Cerebellar cortex (tissue), 1 donor: Measurements from ENCODE around the gene LHFPL3.
"Not testable (repeated sequence)": the region's sequence is repeated elsewhere in the genome, so short reads cannot be mapped to it uniquely, and the experiment has no call there.

Experiments
- DNase-seq: peaks from one replicate; pipeline ENCODE4 v3.0.0-alpha.2; 2015; ENCODE audit warnings: low spot score

Gene LHFPL3

DNA sequence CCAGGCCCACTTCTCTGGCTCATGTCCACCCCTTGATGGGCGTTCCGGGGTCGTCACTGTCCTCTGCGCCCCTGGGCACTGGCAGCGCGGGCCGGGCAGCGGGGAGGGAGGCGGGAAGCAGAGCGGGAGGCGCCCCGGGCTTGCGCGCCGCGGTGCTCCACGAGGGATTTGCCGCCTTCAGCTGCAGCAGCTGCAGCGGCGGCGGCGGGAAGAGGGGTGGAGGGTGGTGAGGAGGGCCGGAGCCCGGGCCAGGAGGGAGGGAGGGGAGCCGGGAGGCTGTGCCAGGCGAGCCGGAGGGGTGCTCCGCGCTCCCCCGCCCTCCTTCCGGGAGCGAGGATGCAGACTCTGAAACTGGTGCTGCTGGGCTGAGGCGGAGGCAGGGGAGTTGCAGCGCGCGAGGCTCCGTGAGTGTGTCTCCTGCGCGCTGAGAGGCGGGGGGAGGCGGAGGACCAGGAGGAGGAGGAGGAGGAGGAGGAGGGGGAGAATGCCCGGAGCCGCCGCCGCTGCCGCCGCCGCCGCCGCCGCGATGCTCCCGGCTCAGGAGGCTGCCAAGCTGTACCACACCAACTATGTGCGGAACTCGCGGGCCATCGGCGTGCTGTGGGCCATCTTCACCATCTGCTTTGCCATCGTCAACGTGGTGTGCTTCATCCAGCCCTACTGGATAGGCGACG is at the start of gene LHFPL3:
Gene LHFPL3, plus strand, starts transcription at position 308 of the 674 bp plus-strand sequence.
- no peak for DNase-seq

DNA sequence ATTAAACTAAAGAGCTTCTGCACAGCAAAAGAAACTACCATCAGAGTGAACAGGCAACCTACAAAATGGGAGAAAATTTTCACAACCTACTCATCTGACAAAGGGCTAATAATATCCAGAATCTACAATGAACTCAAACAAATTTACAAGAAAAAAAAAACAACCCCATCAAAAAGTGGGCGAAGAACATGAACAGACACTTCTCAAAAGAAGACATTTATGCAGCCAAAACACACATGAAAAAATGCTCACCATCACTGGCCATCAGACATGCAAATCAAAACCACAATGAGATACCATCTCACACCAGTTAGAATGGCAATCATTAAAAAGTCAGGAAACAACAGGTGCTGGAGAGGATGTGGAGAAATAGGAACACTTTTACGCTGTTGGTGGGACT is 46.7 kb upstream of the LHFPL3 start:
- not testable (repeated sequence) for DNase-seq

DNA sequence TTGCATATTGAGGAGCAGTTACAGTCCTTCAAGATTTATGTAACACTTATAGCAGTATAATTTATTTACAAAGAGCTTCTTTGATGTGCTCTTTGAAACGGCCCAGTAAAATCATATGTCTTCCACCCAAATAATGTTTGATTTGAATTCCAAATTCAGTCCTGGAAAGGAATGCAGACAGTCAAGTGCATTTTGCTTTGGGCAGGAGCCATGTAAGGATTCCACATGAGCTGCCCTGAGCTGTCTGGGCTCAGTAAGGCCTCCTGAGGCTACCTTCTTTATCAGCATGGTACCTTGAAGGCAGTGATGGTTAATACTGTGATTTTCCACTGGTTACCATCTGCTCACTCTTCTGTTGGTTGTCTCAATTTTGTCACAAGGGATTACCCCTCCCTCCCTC is 41.6 kb upstream of the LHFPL3 start:
- no peak for DNase-seq

DNA sequence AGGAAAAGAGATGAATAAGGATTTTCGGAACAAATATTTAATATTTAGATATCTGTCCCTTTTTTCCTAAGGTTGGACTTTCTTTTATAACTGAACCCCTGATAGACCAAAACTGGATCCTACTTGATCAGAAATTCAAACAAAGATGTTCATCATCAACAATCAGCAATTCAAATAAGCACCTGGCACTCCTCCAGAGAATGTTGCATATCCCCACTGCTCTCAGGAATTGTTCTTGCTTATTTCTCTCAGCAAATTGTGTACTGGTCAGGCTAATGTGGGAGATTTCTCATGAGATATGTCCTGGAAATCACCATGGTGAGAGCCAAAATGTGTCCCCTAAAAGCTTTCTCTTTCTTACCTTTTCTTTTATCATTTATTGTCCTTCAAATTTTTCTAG is 40.3 kb upstream of the LHFPL3 start:
- no peak for DNase-seq

DNA sequence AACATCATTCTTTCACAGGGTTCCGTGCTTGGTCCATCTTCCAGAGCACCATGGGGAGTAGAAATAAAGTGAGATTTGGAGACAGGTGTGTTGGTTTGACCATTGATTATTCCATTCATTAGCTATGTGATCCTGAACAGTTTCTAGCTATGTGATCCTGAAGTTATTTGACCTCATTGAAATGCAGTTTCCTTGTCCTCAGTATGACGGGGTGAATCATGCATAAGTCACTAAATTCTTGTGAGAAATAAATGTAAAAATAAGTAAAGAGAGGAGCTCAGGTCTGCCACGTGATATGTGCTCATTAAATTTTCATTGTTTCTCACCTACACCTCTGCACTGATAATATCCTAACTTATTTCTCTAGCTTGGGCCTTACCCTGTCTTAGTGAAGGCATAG is 34.1 kb upstream of the LHFPL3 start:
- no peak for DNase-seq

DNA sequence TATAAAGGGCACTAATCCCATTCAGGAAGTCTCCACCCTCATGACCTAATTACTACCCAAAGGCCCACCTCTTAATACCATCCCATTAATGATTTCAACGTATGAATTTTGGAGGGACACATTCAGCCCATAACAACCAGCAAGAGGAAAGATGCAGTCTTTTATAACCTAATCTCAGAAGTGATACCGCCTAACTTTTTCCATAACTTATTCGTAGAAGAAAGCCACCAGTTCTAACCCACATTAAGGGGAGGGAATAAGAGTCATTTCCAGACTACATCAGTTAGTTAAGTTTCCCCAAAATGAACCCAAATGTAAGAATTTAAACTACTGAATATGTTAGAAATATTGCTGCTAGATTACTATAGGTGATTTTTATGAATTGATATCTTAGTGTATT is 32.1 kb upstream of the LHFPL3 start:
- DNase-seq, result no peak

DNA sequence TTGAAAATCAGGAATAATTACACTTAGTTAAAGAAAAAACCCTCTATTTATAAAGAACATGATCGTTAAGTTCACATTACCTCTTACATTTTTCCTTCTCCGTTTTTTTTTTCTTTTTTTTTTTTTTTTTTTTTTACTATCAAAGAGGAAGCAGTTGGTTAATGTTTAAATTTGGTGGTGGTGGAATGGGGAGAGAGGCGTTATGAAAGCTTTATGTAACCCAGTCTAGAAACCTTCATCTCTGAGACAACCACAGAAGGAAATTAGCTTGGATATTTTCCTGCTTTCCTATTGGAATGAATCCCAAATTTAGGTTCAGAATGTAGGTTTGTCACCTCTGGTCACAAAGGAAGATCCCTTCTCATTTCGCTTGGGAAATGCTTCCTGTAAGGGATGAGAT is 31.5 kb upstream of the LHFPL3 start:
- no peak for DNase-seq

DNA sequence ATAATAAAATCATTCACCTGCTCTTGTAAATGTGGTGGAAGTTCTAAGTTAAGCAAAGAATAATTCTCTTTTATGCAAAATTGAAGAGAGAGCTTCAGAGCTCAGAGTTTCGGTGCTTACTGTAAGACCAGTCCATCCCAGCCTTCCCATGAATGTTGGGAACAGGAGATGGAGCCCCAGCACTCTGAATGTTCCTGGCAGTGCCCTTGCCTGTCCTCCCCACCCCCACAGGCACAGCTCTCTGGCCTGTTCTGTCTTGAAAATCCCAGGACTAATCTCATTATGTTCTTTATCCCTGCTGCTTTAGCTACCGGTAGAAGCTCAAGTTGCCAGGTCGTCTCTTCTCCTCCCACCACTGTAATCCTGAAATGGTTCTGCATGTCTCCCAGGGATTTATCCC is 29.1 kb upstream of the LHFPL3 start:
- DNase-seq, result no peak

DNA sequence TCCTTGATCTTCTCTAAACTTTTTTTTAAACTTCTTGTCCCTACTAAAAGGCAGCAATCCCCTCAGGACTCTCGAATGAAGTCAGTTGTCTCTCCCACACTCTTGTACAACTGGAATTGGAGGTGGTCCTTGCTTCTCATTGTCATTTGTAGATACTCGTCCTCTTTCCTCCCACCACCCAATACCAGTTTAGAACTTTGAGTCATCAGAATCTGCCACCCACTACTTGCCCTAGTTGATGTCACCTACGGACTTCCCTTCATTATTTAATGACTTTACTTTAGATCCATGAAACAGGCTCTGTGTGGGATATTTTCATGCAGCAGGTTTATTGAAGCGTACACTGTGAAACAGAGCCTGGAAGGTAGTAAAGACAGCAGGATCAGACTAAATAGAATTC is 28.6 kb upstream of the LHFPL3 start:
- no peak for DNase-seq

DNA sequence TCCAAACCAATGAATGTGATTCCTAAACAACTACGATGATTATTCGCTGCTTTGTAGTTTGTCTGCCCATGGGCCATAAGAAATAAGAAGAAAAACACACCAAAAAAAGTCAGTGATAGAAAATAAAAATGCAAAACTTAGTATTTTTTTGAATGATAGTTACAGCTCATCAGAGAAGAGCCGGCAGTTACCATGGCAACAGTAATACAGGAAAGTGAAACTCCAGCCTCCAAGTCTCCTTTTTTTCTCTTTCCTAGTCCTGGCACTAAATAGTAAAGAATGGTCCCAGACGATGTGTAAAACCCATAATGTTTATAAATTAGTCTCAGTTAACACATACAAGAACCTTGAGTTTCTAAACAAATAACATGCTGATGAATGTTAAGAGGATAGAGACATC is 21.6 kb upstream of the LHFPL3 start:
- no peak for DNase-seq

DNA sequence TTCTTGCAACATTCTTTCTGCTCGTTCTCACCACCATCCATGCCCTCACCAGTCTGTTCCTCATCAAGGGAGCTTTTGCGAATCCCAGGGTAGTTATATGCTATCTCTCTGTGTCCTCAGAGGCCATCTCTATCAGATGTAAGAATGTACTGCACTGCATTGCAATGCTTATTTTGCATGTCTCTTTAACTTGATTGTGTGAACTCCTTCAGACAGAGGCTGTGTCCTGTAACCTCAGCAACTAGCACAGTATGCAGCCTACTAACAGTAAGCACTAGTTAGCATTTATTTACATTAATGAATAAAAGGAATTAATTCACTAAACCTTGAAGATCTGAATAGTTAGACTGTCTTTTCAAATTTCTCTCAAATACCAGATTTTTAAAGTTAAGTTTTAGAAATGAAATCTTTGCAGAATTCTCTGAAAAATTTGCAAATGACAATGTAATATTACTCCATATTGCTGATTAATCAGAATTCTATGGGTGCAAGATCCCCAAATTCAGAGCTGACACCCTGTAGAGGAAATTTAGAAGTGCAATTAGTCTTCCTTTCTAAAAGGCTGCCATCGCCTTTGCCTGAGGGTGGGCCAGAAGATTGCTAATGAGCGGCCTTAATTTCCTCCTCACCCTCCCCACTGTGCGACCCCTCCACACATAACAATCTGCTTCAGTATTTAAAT is 10.3 kb upstream of the LHFPL3 start:
- no peak for DNase-seq

DNA sequence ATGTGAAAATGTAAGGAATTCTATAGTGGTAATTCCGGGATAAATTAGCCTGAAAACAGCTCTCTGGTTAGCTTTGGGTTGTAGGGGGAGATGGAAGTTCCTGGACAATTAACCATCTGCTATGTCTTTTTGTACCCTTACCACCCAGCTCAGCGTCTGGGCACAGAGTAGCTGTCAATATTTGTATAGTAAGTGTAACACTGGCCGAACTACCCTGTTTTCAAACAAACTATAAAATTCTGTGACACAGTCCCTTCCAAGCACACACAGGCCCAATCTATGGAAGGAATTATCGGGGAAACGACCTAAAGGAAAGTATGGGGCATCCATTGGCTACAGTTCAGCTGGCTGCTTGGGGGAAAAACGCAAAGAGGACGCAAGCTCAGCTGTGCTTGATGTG is 869 bp upstream of the LHFPL3 start:
- DNase-seq, result no peak

DNA sequence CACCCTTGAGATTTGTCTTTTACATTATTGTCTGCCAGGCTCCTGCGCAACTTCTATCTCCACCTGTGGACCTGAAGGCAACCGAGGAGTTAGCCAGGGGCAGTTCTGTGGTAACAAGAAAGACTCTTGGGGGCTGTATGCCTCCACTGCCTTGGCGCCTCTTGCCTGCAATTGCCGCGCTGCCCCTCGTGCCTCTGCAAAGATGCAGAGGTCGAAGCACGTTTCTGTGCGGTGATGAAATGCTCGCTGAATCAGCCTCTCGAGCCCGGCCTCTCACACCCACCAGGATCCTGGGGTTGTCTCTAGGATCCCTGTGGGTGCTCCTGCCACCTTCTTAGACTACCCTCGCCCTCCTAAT is 486 bp upstream of the LHFPL3 start:
- no peak for DNase-seq

DNA sequence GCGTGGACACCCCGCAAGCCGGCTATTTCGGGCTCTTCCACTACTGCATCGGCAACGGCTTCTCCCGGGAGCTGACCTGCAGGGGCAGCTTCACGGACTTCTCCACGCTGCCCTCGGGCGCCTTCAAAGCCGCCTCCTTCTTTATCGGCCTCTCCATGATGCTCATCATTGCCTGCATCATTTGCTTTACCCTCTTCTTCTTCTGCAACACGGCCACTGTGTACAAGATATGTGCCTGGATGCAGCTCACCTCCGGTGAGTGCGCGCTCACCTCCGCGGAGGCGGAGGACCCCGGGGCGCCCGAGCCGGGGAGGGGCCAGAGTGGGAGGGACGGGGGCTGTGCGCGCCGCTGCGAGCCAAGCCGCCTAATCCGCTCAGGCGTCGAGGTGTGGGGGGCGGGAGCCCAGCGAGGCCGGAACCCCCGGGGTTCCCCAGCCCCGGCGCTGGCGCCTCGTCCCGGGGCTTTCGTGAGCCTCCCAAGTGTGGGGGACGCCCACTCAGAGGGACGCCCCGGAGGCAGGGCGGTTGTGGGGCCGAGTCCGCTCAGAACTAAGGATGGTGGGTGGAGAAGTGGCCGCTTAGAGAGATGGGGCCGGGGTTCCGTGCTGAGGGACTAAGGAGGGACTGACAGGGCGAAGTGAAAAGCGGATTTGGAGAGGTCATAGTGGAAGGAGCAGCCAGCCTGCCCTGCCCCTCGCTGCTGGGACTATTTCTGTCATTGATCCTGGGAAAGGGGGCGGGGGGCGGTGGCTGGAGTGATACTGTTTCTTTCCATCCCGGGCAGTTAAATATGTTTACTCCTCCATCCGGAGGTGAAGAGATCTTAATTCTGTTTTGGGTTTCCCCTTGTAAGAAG is 795 bp downstream of the LHFPL3 start:
- no peak for DNase-seq

DNA sequence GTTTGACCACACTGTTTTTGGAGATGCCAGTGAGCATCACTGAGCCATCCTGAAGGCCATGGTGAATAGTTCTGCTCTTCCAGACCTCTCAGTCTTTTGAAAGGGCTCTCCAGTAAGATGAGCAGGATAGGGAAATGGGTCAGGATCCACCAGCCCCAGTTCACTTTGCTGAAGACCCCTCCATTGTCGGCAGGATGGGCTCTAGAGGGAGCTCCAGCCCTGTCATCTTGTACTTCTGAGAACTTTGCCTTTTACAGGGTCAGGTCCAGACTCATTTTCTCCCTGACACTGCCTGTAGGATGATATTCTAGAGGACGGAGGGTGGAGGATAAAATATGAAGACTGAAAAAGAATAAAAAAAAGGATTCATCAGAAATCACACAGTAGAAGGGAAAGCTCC is 13.1 kb downstream of the LHFPL3 start:
- DNase-seq, result peak; percentile 23

DNA sequence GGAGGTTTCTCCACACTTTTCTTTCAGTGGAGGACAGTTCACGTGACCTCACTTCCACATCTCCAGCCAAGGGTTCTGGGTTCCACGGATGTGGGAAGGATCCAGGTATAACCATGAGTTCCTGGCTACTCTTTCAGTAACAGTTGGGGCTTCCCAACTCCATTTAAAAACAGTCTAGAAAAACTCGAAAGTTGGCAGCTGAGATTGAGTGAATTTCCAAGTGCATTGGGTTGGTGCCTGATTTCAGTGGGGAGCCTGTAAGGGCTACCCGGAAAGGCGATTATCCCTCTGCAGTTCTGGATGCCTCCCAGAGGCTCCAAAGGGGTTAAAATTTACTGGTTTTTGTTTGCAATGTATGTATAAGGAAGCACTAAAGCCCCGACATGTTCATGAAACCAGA is 24.3 kb downstream of the LHFPL3 start:
- no peak for DNase-seq

DNA sequence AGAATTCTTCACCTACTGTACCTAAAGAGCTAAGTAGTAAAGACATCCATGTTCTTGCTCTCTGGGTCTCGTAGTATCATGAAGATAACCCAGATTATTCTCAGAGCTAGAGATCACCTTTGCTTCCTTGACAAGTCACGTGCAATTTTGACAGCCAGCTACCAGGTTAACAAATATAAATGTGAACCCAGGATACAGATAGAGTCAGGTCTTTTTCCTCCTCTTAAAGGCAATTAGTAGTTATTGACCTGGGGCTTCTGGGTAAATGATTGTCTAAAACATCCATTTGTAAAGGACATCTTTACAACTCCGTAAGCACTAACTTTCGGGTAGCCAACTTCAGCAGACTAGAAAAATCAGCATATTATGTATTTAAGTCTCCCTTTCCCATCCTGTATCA is 28.8 kb downstream of the LHFPL3 start:
- DNase-seq, result no peak

DNA sequence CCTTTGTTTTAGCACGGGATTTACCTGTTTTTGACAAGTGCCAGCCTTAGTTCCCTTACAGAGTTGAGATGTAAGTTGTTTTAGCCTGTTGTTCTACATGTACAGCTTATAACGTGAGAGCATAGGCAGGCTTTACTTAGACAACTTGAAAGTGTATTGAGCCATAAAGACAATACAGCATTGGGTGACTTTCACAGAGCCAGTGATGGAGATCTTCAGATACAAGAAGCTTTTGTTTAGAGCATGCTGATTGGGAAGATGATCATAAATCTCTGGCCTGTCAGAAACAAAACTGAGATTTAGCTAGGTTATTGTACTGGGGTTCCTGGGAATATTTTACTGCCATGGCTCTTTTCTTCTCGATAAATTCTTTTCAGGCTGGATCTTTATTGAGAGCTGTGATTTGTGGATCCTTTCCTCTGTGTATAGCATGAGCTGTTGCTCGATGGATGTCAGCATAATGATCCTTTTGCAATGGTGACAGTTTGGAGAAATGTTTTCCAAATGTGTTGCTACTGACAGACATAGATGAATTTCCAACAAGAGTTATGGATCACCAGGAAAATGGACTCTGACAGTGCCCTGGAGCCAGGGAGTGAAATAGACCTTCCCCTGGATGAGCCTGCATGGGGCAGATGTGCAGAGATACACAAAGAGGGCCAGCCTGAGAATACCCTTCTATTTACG is 30.2 kb downstream of the LHFPL3 start:
- DNase-seq, result no peak

DNA sequence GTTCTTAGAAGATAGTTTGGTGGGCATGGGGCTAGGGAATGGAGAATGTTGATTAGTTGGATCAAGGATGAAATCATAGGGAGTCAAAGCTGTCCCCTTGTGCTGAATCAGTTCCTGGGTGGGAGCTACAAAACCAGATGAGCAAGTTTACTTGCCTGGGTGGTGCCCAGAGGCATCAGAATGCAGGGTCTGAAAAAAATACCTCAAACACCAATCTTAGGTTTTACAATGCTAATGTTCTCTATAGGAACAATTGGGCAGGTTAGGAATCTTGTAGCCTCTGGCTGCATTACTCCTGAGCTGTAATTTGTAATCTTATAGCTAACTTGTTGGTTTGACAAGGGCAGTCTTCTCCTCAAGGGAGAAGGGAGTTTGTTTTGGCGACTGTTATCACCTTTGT is 34.4 kb downstream of the LHFPL3 start:
- no peak for DNase-seq

DNA sequence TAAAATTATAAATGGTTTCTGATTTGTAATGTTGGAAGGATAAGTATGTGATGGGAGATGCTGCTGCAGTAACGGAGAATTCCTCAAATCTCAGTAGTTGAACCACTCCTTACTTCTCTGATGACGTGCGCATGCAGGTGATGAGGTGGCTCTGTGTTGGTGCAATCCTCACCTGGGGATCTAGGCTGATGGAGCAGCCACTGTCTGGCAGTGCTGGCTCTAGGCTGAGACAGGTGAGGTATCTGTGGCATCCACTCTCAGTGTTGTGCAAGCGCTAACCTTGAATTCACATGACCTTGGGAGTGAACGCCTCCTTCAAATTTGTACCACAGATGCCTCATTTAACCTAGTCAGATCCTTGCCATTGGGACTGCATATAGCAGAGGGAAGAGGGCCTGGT is 35.0 kb downstream of the LHFPL3 start:
- DNase-seq, result no peak

DNA sequence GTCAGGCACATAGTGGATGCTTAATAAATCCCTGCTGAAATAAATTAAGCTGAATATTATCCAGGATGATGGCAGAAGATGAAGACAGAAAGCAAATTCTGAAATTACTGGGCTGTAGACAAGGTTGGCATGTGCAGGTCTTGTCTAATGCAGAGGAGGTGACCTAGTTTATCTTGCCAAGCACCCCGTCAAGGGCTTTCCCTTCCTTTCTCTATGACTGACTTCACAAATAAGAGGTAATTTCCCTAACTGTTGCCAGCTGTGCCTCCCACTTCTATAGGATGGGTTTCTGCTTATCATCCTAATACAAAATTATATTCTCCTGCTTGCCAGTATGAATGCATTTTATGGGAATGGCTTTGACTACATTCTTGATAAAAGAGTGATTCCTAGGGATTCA is 38.0 kb downstream of the LHFPL3 start:
- DNase-seq, result peak; percentile 31

DNA sequence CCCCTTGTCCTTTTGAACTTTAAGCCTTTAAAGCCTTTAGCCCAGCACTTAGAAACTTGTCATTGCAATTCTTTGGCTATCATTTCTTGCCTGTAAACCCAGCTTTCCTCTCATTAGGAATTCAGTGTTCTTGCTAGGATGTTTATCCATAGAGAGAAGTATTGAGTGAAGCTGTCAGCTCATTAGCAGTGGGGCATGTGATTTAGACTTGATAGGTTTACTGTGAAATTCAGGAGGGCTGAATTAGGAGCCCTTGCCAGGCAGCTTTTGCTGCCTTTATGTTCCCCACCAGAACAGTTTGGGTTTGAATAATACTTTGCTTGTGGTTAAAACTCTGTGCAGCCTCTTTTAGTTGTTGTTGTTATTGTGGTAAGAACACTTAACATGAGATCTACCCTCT is 39.5 kb downstream of the LHFPL3 start:
- DNase-seq, result no peak
